Measurements from ENCODE around the gene KCNS1. TPM values are rescaled to one million over a fixed set of nuclear protein-coding genes. Genes with fewer than 3 reads are reported as not detected.
A peak's percentile ranks its signal among the peaks of the same experiment; 100 is the strongest.

KCNS1 gene
- total RNA-seq, 4 donors from 2014 or later: 1.0 to 5.5 (median 2.3) TPM

GRCh38 chr20:45098103-45098773, 2.7 kb downstream of the KCNS1 start:
- no peak for DNase-seq (ENCODE audit: low spot score in 2 of 2)

GRCh38 chr20:45097485-45098102, 3.3 kb downstream of the KCNS1 start:
- 72% methylated on average over 35 of the region's 56 CpGs for WGBS
- Histone ChIP-seq H3K9me3 (no peaks in the 10 kb centered on the region), H3K27ac (no peak overlapping the region), H3K36me3 (no peaks in the 10 kb centered on the region), H3K4me3 (peak overlapping the region; percentile 34), H3K4me1 (peaks cover 30% of the 10 kb centered on the region), H3K27me3 (peaks cover 32% of the 10 kb centered on the region)
- DNase-seq (ENCODE audit: low spot score in 2 of 2): no peak
- TF ChIP-seq POLR2AphosphoS5 (IDR thresholded peaks at IDR 0.05) (no peak), CTCF (IDR thresholded peaks at IDR 0.05) (no peak), EP300 (IDR thresholded peaks at IDR 0.05) (no peak), POLR2A (IDR thresholded peaks at IDR 0.05) (no peak)

More at GRCh38 chr20:45098103-45098773, 2.7 kb downstream of the KCNS1 start:
- H3K9me3 ChIP-seq: no peaks in the 10 kb centered on the region
- peak overlapping the region; percentile 34 for H3K4me3 ChIP-seq
- no peak overlapping the region for H3K27ac ChIP-seq
- 7% methylated on average over 3 of the region's 91 CpGs for WGBS
- peaks cover 30% of the 10 kb centered on the region for H3K4me1 ChIP-seq
- peaks cover 32% of the 10 kb centered on the region for H3K27me3 ChIP-seq
- no peaks in the 10 kb centered on the region for H3K36me3 ChIP-seq
- TF ChIP-seq CTCF (IDR thresholded peaks at IDR 0.05) (no peak), POLR2AphosphoS5 (IDR thresholded peaks at IDR 0.05) (no peak), POLR2A (IDR thresholded peaks at IDR 0.05) (no peak), EP300 (IDR thresholded peaks at IDR 0.05) (no peak)

GRCh38 chr20:45096781-45097180, 4.1 kb downstream of the KCNS1 start:
- Histone ChIP-seq H3K4me1 (peaks cover 30% of the 10 kb centered on the region), H3K27me3 (peaks cover 32% of the 10 kb centered on the region), H3K4me3 (no peak overlapping the region), H3K9me3 (no peaks in the 10 kb centered on the region), H3K36me3 (no peaks in the 10 kb centered on the region), H3K27ac (no peak overlapping the region)
- WGBS: 41% methylated on average over 9 of the region's 9 CpGs
- DNase-seq (ENCODE audit: low spot score in 2 of 2): no peak
- TF ChIP-seq POLR2AphosphoS5 (IDR thresholded peaks at IDR 0.05) (no peak), CTCF (IDR thresholded peaks at IDR 0.05) (no peak), POLR2A (IDR thresholded peaks at IDR 0.05) (no peak), EP300 (IDR thresholded peaks at IDR 0.05) (no peak)

GRCh38 chr20:45095805-45096238, 5.1 kb downstream of the KCNS1 start:
- Histone ChIP-seq H3K4me3 (no peak overlapping the region), H3K27me3 (peaks cover 32% of the 10 kb centered on the region), H3K27ac (no peak overlapping the region), H3K9me3 (no peaks in the 10 kb centered on the region), H3K4me1 (peaks cover 24% of the 10 kb centered on the region), H3K36me3 (no peaks in the 10 kb centered on the region)
- peak in 1 of 2 donors; percentile 58 for DNase-seq (ENCODE audit: low spot score in 2 of 2)
- no peak for TF ChIP-seq EP300 (IDR thresholded peaks at IDR 0.05)
- TF ChIP-seq POLR2AphosphoS5 (IDR thresholded peaks at IDR 0.05): no peak
- no peak for TF ChIP-seq POLR2A (IDR thresholded peaks at IDR 0.05)
- TF ChIP-seq CTCF (IDR thresholded peaks at IDR 0.05): peak; percentile 25 to 74
- WGBS: 10% methylated on average over 6 of the region's 7 CpGs

GRCh38 chr20:45094864-45095574, 5.9 kb downstream of the KCNS1 start:
- Histone ChIP-seq H3K4me1 (peaks cover 22% of the 10 kb centered on the region), H3K27ac (no peak overlapping the region), H3K27me3 (peaks cover 32% of the 10 kb centered on the region), H3K4me3 (no peak overlapping the region), H3K9me3 (no peaks in the 10 kb centered on the region), H3K36me3 (no peaks in the 10 kb centered on the region)
- no peak for DNase-seq (ENCODE audit: low spot score in 2 of 2)
- WGBS: 95% methylated on average over 7 of the region's 11 CpGs
- TF ChIP-seq POLR2A (IDR thresholded peaks at IDR 0.05) (no peak), EP300 (IDR thresholded peaks at IDR 0.05) (no peak), CTCF (IDR thresholded peaks at IDR 0.05) (no peak), POLR2AphosphoS5 (IDR thresholded peaks at IDR 0.05) (no peak)

Data from suprapubic skin (tissue), 4 donors.